Measurements from ENCODE around the gene AADACL3. TPM values are rescaled to one million over a fixed set of nuclear protein-coding genes. Genes with fewer than 3 reads are reported as not detected.

The AADACL3 gene
- total and polyA plus RNA-seq, 2 of the 13 experiments (the other 11 are each of a cell fraction or from before 2014, with no cell fraction given): not detected

DNA sequence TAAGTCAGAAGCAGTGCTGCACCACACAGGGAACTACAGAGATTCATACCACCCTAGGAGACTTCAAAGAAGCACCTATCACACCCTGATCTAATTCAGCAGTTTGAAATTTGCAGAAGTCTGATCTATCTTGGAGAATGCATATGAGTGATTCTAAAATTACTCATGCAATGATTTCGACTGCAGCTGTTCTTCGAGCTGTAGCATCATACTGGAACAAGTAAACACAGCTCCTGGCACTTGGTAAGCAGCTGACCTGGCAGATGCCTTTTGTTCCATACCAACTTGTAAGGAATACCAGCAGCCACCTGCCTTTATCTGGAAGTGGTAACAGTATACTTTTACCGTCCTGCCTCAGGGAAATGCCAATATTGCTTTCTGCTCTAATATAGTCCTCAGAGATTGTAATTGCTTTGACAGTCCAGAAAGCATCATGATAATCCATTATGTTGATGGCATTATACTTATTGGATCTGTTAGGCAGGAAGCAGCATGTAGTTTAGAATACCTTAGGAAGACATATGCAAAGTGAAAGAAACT lies 46.3 kb upstream of the AADACL3 start:
- TF ChIP-seq ZNF839 (CRISPR knock-in tag; IDR thresholded peaks at IDR 0.05; ENCODE audit: borderline replicate concordance): no peak
- TF ChIP-seq ZNF841 (CRISPR knock-in tag; IDR thresholded peaks at IDR 0.05; ENCODE audit: borderline replicate concordance): no peak
- TF ChIP-seq YEATS2 (CRISPR knock-in tag; IDR thresholded peaks at IDR 0.05; ENCODE audit: borderline replicate concordance): no peak
- TF ChIP-seq MTF2 (CRISPR knock-in tag; IDR thresholded peaks at IDR 0.05; ENCODE audit: borderline replicate concordance): no peak
- TF ChIP-seq ATF7-NPFF (CRISPR knock-in tag; IDR thresholded peaks at IDR 0.05; ENCODE audit: low read depth): no peak
- TF ChIP-seq PAWR (CRISPR knock-in tag; IDR thresholded peaks at IDR 0.05; ENCODE audit: borderline replicate concordance): no peak
- no peak for TF ChIP-seq RFX1 (IDR thresholded peaks at IDR 0.05)
- TF ChIP-seq ZNF777 (CRISPR knock-in tag; IDR thresholded peaks at IDR 0.05): no peak
- TF ChIP-seq, protein P1, sequence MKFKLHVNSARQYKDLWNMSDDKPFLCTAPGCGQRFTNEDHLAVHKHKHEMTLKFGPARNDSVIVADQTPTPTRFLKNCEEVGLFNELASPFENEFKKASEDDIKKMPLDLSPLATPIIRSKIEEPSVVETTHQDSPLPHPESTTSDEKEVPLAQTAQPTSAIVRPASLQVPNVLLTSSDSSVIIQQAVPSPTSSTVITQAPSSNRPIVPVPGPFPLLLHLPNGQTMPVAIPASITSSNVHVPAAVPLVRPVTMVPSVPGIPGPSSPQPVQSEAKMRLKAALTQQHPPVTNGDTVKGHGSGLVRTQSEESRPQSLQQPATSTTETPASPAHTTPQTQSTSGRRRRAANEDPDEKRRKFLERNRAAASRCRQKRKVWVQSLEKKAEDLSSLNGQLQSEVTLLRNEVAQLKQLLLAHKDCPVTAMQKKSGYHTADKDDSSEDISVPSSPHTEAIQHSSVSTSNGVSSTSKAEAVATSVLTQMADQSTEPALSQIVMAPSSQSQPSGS (CRISPR knock-in tag; IDR thresholded peaks at IDR 0.05): no peak
- TF ChIP-seq CHD4 (IDR thresholded peaks at IDR 0.05; ENCODE audit: borderline replicate concordance, low read length): no peak
- no peak for TF ChIP-seq KDM1A (CRISPR knock-in tag; IDR thresholded peaks at IDR 0.05)
- TF ChIP-seq, protein P2, sequence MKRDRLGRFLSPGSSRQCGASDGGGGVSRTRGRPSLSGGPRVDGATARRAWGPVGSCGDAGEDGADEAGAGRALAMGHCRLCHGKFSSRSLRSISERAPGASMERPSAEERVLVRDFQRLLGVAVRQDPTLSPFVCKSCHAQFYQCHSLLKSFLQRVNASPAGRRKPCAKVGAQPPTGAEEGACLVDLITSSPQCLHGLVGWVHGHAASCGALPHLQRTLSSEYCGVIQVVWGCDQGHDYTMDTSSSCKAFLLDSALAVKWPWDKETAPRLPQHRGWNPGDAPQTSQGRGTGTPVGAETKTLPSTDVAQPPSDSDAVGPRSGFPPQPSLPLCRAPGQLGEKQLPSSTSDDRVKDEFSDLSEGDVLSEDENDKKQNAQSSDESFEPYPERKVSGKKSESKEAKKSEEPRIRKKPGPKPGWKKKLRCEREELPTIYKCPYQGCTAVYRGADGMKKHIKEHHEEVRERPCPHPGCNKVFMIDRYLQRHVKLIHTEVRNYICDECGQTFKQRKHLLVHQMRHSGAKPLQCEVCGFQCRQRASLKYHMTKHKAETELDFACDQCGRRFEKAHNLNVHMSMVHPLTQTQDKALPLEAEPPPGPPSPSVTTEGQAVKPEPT (CRISPR knock-in tag; IDR thresholded peaks at IDR 0.05; ENCODE audit: low read depth): no peak
- no TSS peak for BruUV-seq (replicated peaks)
- in situ Hi-C loops (cut with HindIII; ENCODE audit: extremely low pct_ligation_motif_present, low pct_unique_long_range_greater_than_20kb) (loop anchor here (25.0 kb wide), 1 partner anchor 557 kb away; no protein-coding TSS in a partner anchor), intact Hi-C loops (cut with micrococcal nuclease; ENCODE audit: unreplicated experiment) (loop anchor here (2.0 kb wide), 1 partner anchor 69 kb away; no protein-coding TSS in a partner anchor)
- no peaks in the 10 kb centered on the region for H3K4me1 ChIP-seq (ENCODE audit: insufficient read depth, low read length)
- no peaks in the 10 kb centered on the region for H4K20me1 ChIP-seq (ENCODE audit: insufficient read depth, low read length)
- no peak overlapping the region for H3K27ac ChIP-seq (ENCODE audit: extremely low read length, insufficient read depth, low read length)
- H3K9me3 ChIP-seq (ENCODE audit: low read length): peaks cover 10% of the 10 kb centered on the region; the same call in 1 of the 2 replicates
- ChIA-PET CTCF (ENCODE audit: low intra/inter-chr PET ratio, low total read pairs) (no interaction called here), POLR2A (no interaction called here)
- no peak overlapping the region for H3K4me3 ChIP-seq (replicated peaks in 1 of 3; ENCODE audit: insufficient read depth in 1 of 3, low read depth in 2 of 3, low read length in 3 of 3)
- H3K27me3 ChIP-seq (ENCODE audit: control insufficient read depth in 1 of 2, insufficient read depth in 2 of 2, low read length in 2 of 2): peaks cover 2 to 4% of the 10 kb centered on the region in 2 experiments; a peak in 2 of 5 replicates
- ATAC-seq: no peak
- H3K4me2 ChIP-seq (ENCODE audit: low read depth, low read length): no peak overlapping the region
- no peak for FAIRE-seq
- H2AFZ ChIP-seq (ENCODE audit: low read length): no peak overlapping the region
- 0% methylated on average over 1 of the region's 3 CpGs for WGBS (ENCODE audit: low lambda C conversion rate)
- no peaks in the 10 kb centered on the region for H3K79me2 ChIP-seq (ENCODE audit: insufficient read depth, low read length)
- H3K9ac ChIP-seq (ENCODE audit: insufficient read depth, low read depth, low read length): no peak overlapping the region
- no peak for DNase-seq (ENCODE audit: low spot score)
- H3K36me3 ChIP-seq (replicated peaks in 1 of 2; ENCODE audit: control insufficient read depth in 1 of 2, insufficient read depth in 2 of 2, low read length in 2 of 2): no peaks in the 10 kb centered on the region

Measured in HepG2 (cell line).